HEK293T (cell line): ENCODE results near the gene CCDC88C.

Source experiments
- CTCF ChIA-PET: fragments of 350-600 bp; formaldehyde crosslinking; extraction: SDS; loops from one replicate; lab custom pipeline; 2021; ENCODE audit warnings: antibody characterized with exemption, inconsistent platforms; lab: Yijun Ruan, JAX
- POLR2A ChIA-PET: fragments of 350-600 bp; formaldehyde crosslinking; extraction: SDS; loops from one replicate; lab custom pipeline; 2020; ENCODE audit warnings: antibody characterized with exemption, inconsistent platforms; lab: Yijun Ruan, JAX
- DNase-seq: peaks from one replicate; pipeline ENCODE4 v3.0.0; 2012; ENCODE audit warnings: mixed read lengths; ENCODE audit errors: extremely low spot score
- ARNT ChIP-seq: fragments of 450-650 bp; IDR thresholded peaks from 2 replicates; pipeline ENCODE4 v1.6.1; 2017; ENCODE audit warnings: mild to moderate bottlenecking
- BHLHE40 ChIP-seq: fragments of 450-650 bp; IDR thresholded peaks from 2 replicates; pipeline ENCODE4 v1.6.1; 2016; ENCODE audit warnings: mild to moderate bottlenecking, moderate library complexity, borderline replicate concordance
- CTBP1 ChIP-seq: fragments of 450-650 bp; IDR thresholded peaks from 2 replicates; pipeline ENCODE4 v1.6.1; 2016; ENCODE audit warnings: borderline replicate concordance
- ELF4 ChIP-seq: fragments of 450-650 bp; IDR thresholded peaks from 2 replicates; pipeline ENCODE4 v1.6.1; 2017; ENCODE audit warnings: antibody characterized with exemption
- FOXA1 ChIP-seq: fragments of 450-650 bp; IDR thresholded peaks from 2 replicates; pipeline ENCODE4 v1.6.1; 2016; ENCODE audit warnings: mild to moderate bottlenecking
- FOXK2 ChIP-seq: fragments of 450-650 bp; IDR thresholded peaks from 2 replicates; pipeline ENCODE4 v1.6.1; 2016; ENCODE audit warnings: mild to moderate bottlenecking
- FOXM1 ChIP-seq: fragments of 450-650 bp; IDR thresholded peaks from 2 replicates; pipeline ENCODE4 v1.6.1; 2017; ENCODE audit warnings: mild to moderate bottlenecking, borderline replicate concordance
- HDGF ChIP-seq: fragments of 450-650 bp; IDR thresholded peaks from 2 replicates; pipeline ENCODE4 v1.6.1; 2017; ENCODE audit warnings: antibody characterized with exemption, borderline replicate concordance
- L3MBTL2 ChIP-seq: fragments of 450-650 bp; conservative IDR thresholded peaks from 2 replicates; pipeline ENCODE4 v1.6.1; 2016; ENCODE audit warnings: mild to moderate bottlenecking
- LEF1 ChIP-seq: fragments of 450-650 bp; IDR thresholded peaks from 2 replicates; pipeline ENCODE4 v1.6.1; 2017; ENCODE audit warnings: mild to moderate bottlenecking, borderline replicate concordance
- NFRKB ChIP-seq: fragments of 450-650 bp; IDR thresholded peaks from 2 replicates; pipeline ENCODE4 v1.6.1; 2016; ENCODE audit warnings: mild to moderate bottlenecking, moderate library complexity
- SP1 ChIP-seq: fragments of 450-650 bp; IDR thresholded peaks from 2 replicates; pipeline ENCODE4 v1.6.1; 2017
- SUZ12 ChIP-seq: fragments of 450-650 bp; IDR thresholded peaks from 2 replicates; pipeline ENCODE4 v1.6.1; 2016; ENCODE audit warnings: mild to moderate bottlenecking
- TARDBP ChIP-seq: fragments of 450-650 bp; IDR thresholded peaks from 2 replicates; pipeline ENCODE4 v1.6.1; 2016
- ZNF384 ChIP-seq: fragments of 450-650 bp; IDR thresholded peaks from 2 replicates; pipeline ENCODE4 v1.6.1; 2016
- TF ChIP-seq, protein P1 (sequence below): fragments of 450-650 bp; IDR thresholded peaks from 2 replicates; pipeline ENCODE4 v1.6.1; 2016

Gene CCDC88C

DNA sequence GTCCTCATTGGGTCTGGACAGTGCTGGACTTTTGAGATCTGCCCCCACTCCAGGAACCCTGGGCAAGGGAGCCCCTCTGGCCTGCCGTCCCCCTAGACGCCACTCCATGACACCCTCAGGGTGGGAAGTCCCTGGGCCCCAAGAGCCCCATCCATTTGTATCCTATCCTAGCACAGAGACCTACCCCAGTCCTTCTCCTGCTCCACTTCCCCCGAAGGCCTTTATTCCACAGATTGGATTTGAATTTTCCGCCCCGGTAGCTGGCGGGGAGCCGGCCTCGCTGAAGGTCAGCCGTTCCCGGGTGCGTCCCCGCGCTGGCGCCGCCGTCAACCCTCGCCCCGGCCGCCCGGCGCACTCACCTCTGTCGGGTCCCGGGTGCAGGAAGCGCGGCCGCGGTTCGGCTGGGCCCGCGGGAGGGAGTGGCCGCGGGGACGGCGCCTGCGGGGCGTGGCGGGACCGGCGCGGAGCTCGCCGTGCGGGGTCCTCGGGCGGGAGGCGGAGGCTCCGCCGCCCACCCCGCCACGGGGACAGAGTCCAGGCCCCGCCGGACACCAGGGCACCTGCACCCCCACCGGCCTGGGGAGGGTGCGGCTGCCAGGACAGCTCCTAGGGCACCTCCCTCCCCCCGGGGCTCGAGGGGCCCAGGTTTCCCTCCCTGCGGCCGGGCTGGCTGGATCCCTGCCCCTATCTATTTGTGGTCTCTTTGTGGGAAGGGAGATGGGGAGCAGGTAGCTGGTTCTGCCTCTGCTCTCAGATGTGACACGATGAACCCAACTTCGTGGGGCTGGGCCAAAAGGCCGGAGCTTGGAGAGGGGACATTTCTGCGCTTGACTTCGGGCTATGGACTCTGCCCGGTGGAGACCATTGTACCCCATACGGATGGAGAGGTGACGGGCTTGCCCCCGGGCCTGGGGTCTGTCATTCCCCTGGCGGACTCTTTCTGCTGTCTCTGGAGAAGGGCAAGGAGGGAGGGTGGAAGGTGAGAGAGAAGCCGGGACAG is 153.2 kb downstream of the CCDC88C start:
- CTCF ChIA-PET = no interaction called here
- POLR2A ChIA-PET = no interaction called here
- TF ChIP-seq L3MBTL2 (no peak), TARDBP (no peak), SUZ12 (no peak), ARNT (no peak)
- TF ChIP-seq, protein P1, sequence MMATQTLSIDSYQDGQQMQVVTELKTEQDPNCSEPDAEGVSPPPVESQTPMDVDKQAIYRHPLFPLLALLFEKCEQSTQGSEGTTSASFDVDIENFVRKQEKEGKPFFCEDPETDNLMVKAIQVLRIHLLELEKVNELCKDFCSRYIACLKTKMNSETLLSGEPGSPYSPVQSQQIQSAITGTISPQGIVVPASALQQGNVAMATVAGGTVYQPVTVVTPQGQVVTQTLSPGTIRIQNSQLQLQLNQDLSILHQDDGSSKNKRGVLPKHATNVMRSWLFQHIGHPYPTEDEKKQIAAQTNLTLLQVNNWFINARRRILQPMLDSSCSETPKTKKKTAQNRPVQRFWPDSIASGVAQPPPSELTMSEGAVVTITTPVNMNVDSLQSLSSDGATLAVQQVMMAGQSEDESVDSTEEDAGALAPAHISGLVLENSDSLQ = no peak
- no peak for DNase-seq

DNA sequence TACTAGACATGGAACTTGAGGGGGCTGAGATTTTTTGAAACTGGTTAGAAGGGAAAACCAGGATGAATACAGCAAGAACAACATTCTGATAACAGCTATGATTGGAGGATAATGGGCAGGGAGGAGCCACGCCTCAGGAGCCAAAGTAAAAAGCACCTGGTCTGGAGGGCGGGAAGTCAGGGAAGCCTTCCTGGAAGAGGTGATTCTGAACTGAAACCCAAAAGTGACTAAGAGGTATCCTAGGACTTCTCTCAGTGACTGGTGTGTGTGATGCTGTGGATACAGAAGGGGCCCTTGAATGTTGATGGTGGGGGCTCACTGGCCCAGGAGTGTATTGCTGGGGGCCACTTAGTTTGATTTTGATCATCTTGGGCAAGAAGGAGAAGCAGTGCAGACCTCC is 154.3 kb downstream of the CCDC88C start:
- ChIA-PET POLR2A (no interaction called here), CTCF (no interaction called here)
- no peak for TF ChIP-seq HDGF
- no peak for TF ChIP-seq ARNT
- TF ChIP-seq ZNF384 = no peak
- TF ChIP-seq ELF4 = no peak
- TF ChIP-seq FOXA1 = no peak
- TF ChIP-seq SUZ12 = no peak
- no peak for TF ChIP-seq FOXK2
- no peak for TF ChIP-seq BHLHE40
- TF ChIP-seq CTBP1 = no peak
- no peak for TF ChIP-seq LEF1
- TF ChIP-seq TARDBP = no peak
- TF ChIP-seq, protein P1 = no peak
- TF ChIP-seq SP1 = no peak
- no peak for TF ChIP-seq NFRKB
- TF ChIP-seq L3MBTL2 = no peak
- no peak for TF ChIP-seq FOXM1
- no peak for DNase-seq

DNA sequence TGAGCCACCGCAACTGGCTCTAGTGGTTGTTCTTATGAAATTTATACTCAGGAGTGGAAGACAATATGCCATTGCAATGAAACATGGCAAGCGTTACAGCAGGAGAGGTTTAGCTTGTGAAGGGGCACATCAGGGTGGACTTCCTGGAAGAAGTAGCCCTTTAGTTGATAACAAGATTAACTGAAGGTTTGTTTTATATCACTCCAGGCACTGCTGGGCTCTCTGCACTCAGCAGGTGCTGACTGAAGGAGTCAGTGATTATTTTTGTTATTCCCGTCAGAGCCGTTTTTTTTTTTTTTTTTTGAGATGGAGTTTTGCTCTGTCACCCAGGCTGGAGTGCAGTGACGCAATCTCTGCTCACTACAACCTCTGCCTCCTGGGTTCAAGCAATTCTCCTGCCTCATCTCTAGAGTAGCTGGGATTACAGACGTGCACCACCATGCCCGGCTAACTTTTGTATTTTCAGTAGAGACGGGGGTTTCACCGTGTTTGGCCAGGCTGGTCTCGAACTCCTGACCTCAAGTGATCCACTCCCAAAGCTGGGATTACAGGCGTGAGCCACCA is 155.6 kb downstream of the CCDC88C start:
- ChIA-PET CTCF (no interaction called here), POLR2A (no interaction called here)
- TF ChIP-seq ELF4 = no peak
- TF ChIP-seq FOXM1 = no peak
- peak; percentile 72 for TF ChIP-seq ZNF384
- no peak for TF ChIP-seq FOXA1
- DNase-seq = no peak

DNA sequence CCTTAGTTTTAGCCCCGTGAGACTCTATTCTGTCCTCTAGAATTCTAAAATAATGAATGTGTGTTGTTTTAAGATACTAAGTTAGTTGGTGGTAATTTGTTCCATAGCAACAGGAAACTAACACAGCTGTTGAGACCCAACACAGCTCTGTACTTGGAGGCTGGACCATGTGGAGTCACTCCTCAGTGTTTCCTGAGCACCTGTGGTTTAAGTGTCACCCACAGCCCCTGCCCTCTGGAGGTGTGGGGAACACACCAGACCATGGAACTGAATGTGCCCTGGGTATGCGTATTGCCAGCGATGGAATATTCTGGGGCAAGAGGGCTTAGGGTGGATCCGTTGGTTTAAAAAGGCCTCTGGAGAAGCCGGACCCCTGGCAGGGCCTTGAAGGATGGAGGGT is 156.5 kb downstream of the CCDC88C start:
- ChIA-PET CTCF (no interaction called here), POLR2A (no interaction called here)
- DNase-seq = no peak
- no peak for TF ChIP-seq ZNF384
- TF ChIP-seq FOXM1 = no peak
- no peak for TF ChIP-seq FOXK2
- no peak for TF ChIP-seq HDGF
- TF ChIP-seq FOXA1 = no peak
- TF ChIP-seq LEF1 = no peak
- no peak for TF ChIP-seq L3MBTL2
- TF ChIP-seq TARDBP = no peak
- no peak for TF ChIP-seq NFRKB
- TF ChIP-seq CTBP1 = no peak
- TF ChIP-seq SP1 = no peak
- no peak for TF ChIP-seq SUZ12
- TF ChIP-seq, protein P1 = no peak

DNA sequence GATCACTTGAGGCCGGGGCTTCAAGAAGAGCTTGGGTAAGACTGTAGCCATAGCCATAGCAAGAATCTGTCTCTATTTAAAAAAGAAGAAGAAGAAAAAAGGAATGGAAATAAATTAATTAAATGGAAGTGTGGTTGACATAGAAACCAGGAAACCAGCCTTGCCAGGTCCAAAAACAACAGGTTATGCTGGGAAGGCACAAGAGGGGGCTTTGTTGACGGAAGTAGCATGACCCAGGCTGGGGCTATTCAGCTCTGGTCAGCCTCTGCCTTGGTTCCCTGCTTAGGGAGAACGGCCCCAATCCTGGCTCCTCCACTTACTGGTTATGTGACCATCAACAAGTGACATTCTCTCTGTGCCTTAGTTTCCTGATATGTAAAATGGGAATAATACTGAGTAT is 158.7 kb downstream of the CCDC88C start:
- POLR2A ChIA-PET = no interaction called here

More for the DNA sequence above, 158.7 kb downstream of the CCDC88C start:
- CTCF ChIA-PET = no interaction called here
- no peak for TF ChIP-seq TARDBP
- no peak for TF ChIP-seq NFRKB
- TF ChIP-seq, protein P1 = no peak
- TF ChIP-seq FOXA1 = no peak
- no peak for TF ChIP-seq BHLHE40
- TF ChIP-seq SP1 = no peak
- no peak for TF ChIP-seq FOXK2
- no peak for TF ChIP-seq ELF4
- no peak for TF ChIP-seq ZNF384
- TF ChIP-seq LEF1 = no peak
- no peak for TF ChIP-seq L3MBTL2
- no peak for TF ChIP-seq ARNT
- no peak for TF ChIP-seq HDGF
- no peak for TF ChIP-seq SUZ12
- no peak for TF ChIP-seq FOXM1
- no peak for TF ChIP-seq CTBP1
- DNase-seq = no peak
